Adrenal gland (tissue), 12 donors: ENCODE measurements around the gene GPS1. TPM values are rescaled to one million over a fixed set of nuclear protein-coding genes. Genes with fewer than 3 reads are reported as not detected.
A peak's percentile ranks its signal among the peaks of the same experiment; 100 is the strongest.

ENCODE experiments used
- DNase-seq, 7 donors: peaks; one replicate each; pipeline ENCODE4 v3.0.0-alpha.2; 2019 to 2020
- H3K27ac ChIP-seq, 5 donors: fragments of 200-600 bp; sonication (generic) in 4 of 5; 1 replicate in 3 of 5; 2 replicates in 2 of 5; pipeline versions ENCODE4 v1.5.1 to v1.8.0; 2016 to 2020; ENCODE audit warnings: mild to moderate bottlenecking in 1 of 5
- H3K27me3 ChIP-seq: fragments of 200-600 bp; 2 replicates; pipeline ENCODE4 v1.8.0; 2021
- H3K36me3 ChIP-seq, 2 donors: fragments of 200-600 bp; replicated peaks in 1 of 2; 1 replicate in 1 of 2; 2 replicates in 1 of 2; pipeline versions ENCODE4 v1.5.1 to v1.8.0; 2018 to 2022
- H3K4me1 ChIP-seq, 2 donors: fragments of 200-600 bp; replicated peaks in 1 of 2; 1 replicate in 1 of 2; 2 replicates in 1 of 2; pipeline versions ENCODE4 v1.5.1 to v1.8.0; 2018 to 2021
- H3K4me3 ChIP-seq, 4 donors: fragments of 200-600 bp; sonication (generic) in 3 of 4; one replicate each; pipeline ENCODE4 v1.5.1; 2016 to 2018
- H3K9me3 ChIP-seq, 3 donors: fragments of 200-600 bp; sonication (generic) in 1 of 3; replicated peaks in 1 of 3; 1 replicate in 2 of 3; 2 replicates in 1 of 3; pipeline versions ENCODE4 v1.5.1 to v1.8.0; 2016 to 2021
- POLR2A ChIP-seq, 2 donors: fragments of 450-650 bp; IDR thresholded peaks; one replicate each; pipeline ENCODE4 v1.6.1; 2017; ENCODE audit warnings: antibody characterized with exemption in 2 of 2, mild to moderate bottlenecking in 2 of 2, moderate library complexity in 1 of 2
- WGBS, 4 donors: extraction: QIAGEN DNeasy Blood & Tissue Kit in 2 of 4; methylation state at CpG; one replicate each; pipeline versions ENCODE4 v1.1.5 to v1.1.7; 2013 to 2017; 5-methylcytosine and 5-hydroxymethylcytosine counted together
- intact Hi-C, 2 donors: fragments of 100-400 bp; cut with DNase I; formaldehyde crosslinking; loops; one replicate each; pipeline versions ENCODE4 v1.14.1 to v1.15.0; 2022 to 2023
- polyA plus RNA-seq, 3 donors: library from polyadenylated mRNA; stranded (reverse); fragments of 200-250 nt in 2 of 3; fragments of 350-450 nt in 1 of 3; fragmentation: Illumina TruSeq in 1 of 3; extraction: RNeasy Lipid Tissue Mini Kit (QIAGEN cat#74804) in 1 of 3; gene quantifications; one replicate each; pipeline ENCODE4 v1.2.3, GENCODE V29; 2013 to 2014
- total RNA-seq, 9 donors: library from RNA; depleted of rRNA in 4 of 9; stranded (reverse); fragments of >200 nt in 4 of 9; fragments of 120-200 nt in 1 of 9; fragmentation: NEBNext Ultra II Directional in 1 of 9; extraction: Animal tissue kit (Norgen Biotek cat#: 25700) in 1 of 9; gene quantifications; one replicate each; pipeline versions ENCODE4 v1.1.0 to v1.2.4, GENCODE V29; 2013 to 2023
- TF ChIP-seq, protein P1 (sequence below), 6 experiments: fragments of 450-650 bp in 4 of 6; fragments of 200-600 bp in 2 of 6; sonication (generic) in 1 of 6; IDR thresholded peaks; 1 replicate in 5 of 6; 2 replicates in 1 of 6; pipeline versions ENCODE4 v1.5.1 to v1.8.0; 2016 to 2021; ENCODE audit warnings: antibody characterized with exemption in 6 of 6, mild to moderate bottlenecking in 2 of 6, moderate library complexity in 1 of 6
- donor health status: healthy with polysubstance abuse.
- donor health status: Bipolar disorder and iron deficiency.
- donor health status: DM: yes; HTN: yes; CAD: no.
- donor health status: DM: no; HTN: no; CAD: no.
- donor health status: DM: no; HTN: no; CAD: no.
- donor health status: DM: yes; HTN: yes; CAD: no.

GPS1 gene
- total and polyA plus RNA-seq, 12 donors, result 37.4 to 305 (median 113) TPM

DNA sequence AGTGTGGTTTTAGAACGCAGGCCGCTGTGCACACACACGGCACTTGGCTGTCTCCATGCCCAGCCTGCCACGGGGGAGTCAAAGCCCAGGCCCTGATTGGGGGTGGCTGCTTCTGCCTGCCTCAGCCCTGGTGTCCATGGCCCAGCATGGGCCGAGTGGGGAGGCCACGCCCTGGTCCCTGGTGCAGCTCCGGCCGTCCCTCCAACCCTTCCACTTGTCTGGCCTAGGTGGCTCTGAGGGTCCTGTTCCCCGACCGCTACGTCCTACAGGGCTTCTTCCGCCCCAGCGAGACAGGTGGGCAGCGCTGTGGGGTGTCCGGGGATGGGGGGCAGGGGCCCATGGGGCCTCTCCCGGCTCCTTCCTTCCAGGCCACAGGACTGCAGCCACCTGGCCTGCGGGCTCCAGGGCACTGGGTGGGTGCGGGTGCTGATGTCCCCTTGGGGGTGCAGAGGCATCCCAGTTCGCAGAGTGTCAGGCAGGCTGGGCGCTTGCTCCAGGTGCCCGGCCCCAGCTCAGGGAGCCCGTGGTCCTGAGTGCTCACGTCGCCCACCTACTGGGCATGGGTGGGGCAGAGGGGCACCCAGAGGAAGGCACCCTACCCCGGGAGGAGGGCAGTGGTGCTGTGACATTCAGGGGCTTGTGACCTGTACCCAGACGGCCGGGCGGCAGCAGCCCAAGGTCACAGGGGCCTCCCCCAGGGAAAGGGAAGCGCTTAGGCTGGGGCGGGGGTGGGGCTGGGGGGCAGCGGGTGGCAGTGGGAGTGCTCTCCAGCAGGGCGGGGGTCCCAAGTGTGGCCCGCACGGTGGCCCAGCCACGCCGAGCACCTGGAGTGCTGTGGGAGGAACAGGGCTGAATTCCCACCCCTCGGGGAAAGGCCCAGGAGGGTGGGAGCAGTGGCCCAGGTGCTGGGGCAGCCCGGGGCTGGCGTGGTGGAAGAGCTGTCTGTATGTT is 40.8 kb upstream of the GPS1 start:
- 89 to 92% (median 92%) methylated on average over 9 to 39 of the region's 39 CpGs for WGBS, 4 donors
- no peak for DNase-seq
- H3K27ac ChIP-seq, result no peak overlapping the region
- no peaks in the 10 kb centered on the region for H3K27me3 ChIP-seq
- no peaks in the 10 kb centered on the region for H3K4me1 ChIP-seq
- no peak for TF ChIP-seq POLR2A (IDR thresholded peaks at IDR 0.05)
- TF ChIP-seq, protein P1, sequence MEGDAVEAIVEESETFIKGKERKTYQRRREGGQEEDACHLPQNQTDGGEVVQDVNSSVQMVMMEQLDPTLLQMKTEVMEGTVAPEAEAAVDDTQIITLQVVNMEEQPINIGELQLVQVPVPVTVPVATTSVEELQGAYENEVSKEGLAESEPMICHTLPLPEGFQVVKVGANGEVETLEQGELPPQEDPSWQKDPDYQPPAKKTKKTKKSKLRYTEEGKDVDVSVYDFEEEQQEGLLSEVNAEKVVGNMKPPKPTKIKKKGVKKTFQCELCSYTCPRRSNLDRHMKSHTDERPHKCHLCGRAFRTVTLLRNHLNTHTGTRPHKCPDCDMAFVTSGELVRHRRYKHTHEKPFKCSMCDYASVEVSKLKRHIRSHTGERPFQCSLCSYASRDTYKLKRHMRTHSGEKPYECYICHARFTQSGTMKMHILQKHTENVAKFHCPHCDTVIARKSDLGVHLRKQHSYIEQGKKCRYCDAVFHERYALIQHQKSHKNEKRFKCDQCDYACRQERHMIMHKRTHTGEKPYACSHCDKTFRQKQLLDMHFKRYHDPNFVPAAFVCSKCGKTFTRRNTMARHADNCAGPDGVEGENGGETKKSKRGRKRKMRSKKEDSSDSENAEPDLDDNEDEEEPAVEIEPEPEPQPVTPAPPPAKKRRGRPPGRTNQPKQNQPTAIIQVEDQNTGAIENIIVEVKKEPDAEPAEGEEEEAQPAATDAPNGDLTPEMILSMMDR (IDR thresholded peaks at IDR 0.05), result no peak
- intact Hi-C loops, result no loop called here
- H3K36me3 ChIP-seq, result no peaks in the 10 kb centered on the region
- no peak overlapping the region for H3K4me3 ChIP-seq
- no peaks in the 10 kb centered on the region for H3K9me3 ChIP-seq

DNA sequence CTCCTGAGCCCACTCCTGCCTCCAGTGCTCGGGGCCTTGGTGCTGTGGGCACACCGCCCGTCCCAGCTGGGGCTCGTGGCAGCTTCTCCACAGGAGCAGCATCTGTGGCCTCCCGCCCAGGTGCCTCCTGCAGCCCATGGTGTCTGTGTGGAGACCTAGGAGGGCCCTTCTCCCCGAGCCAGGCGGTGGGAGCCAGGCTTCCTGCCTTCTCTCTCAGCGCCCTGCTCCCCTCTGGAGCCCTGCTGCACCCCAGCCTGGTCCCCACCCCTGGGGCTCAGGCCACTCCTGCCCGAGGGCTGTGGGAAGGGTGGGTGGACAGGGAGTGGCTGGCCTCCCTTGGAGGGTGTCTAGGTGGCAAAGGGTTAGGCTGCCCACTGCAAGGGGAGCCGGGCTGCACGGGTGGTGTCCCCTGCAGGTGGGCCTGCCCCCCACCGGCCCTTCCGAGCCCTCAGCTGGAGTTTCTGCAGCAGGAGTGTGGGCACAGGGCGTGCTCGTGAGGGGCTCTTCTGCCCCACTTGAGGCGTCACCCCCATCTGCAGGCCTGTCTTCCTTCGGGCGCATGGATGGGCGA is 40.0 kb upstream of the GPS1 start:
- Histone ChIP-seq H3K27ac (no peak overlapping the region), H3K36me3 (no peaks in the 10 kb centered on the region), H3K4me1 (no peaks in the 10 kb centered on the region), H3K9me3 (no peaks in the 10 kb centered on the region), H3K27me3 (no peaks in the 10 kb centered on the region), H3K4me3 (no peak overlapping the region)
- no peak for DNase-seq
- WGBS, 4 donors, result 90 to 96% (median 94%) methylated on average over 11 to 19 of the region's 19 CpGs
- intact Hi-C loops, result no loop called here
- no peak for TF ChIP-seq POLR2A (IDR thresholded peaks at IDR 0.05)
- TF ChIP-seq, protein P1 (IDR thresholded peaks at IDR 0.05), result no peak

DNA sequence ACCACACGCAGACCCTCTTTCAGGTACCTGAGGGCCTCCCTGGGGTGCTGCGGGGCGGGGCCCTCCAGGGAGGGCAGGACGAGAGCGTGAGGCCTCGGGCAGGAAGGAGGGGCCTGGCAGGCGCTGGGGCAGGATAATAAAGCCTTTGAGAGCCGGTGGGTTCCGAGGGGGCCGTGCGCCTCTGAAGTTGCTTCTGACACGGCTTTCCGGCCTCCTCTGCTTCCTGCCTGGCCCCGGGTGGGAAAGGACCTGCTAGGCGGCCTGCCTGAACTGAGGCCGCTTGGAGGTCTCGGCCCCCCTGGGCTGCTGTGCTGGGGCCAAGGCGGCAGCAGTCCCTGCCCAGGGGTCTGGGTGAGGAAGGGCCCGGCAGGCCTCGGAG is 39.4 kb upstream of the GPS1 start:
- WGBS, 4 donors, result 79 to 92% (median 84%) methylated on average over 6 to 20 of the region's 20 CpGs
- Histone ChIP-seq H3K4me3 (no peak overlapping the region), H3K27me3 (no peaks in the 10 kb centered on the region), H3K27ac (peak overlapping the region in 1 of 5 donors; percentile 59), H3K4me1 (no peaks in the 10 kb centered on the region), H3K36me3 (no peaks in the 10 kb centered on the region), H3K9me3 (no peaks in the 10 kb centered on the region)
- TF ChIP-seq, protein P1 (IDR thresholded peaks at IDR 0.05), result no peak
- no peak for TF ChIP-seq POLR2A (IDR thresholded peaks at IDR 0.05)
- DNase-seq, result no peak
- intact Hi-C loops, result no loop called here

DNA sequence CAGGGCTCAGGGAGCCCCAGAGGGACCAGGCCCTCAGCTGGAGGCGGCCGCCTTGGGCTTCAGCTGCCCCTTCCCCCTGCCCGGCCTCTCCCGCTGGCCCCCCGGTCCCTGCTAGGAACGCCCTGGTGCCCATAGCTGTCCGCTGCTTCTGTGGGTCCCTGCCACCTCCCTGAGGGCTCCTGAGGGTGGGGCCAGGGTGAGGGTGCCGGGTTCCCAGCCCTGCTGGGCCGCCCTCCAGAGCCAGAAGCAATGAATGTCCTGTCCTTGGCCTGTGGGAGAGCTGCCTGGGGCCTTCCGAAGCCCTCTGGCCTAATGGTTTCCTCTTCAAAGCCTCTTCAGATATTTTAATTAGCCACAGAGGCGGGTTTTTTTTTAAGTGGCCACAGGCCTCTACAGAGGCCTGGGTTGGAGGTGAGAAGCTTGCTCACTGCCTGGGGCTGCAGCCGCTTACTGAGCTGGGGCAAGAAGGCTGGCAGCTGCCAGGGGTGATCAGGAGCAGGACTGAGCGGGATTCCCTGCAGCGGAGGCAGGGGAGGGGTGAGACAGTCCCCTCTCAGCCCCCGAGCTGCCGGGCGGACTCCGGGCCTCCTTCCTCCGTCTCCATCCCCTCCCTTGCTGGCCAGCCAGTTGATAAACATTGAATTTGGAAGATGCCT is 38.9 kb upstream of the GPS1 start:
- Histone ChIP-seq H3K4me3 (no peak overlapping the region), H3K36me3 (no peaks in the 10 kb centered on the region), H3K27me3 (no peaks in the 10 kb centered on the region), H3K27ac (peak overlapping the region in 1 of 5 donors; percentile 59), H3K4me1 (no peaks in the 10 kb centered on the region), H3K9me3 (no peaks in the 10 kb centered on the region)
- intact Hi-C loops, result no loop called here
- DNase-seq, result peak in 1 of 7 donors; percentile 43
- 73 to 89% (median 84%) methylated on average over 3 to 19 of the region's 19 CpGs for WGBS, 4 donors
- TF ChIP-seq POLR2A (IDR thresholded peaks at IDR 0.05), result no peak
- TF ChIP-seq, protein P1 (IDR thresholded peaks at IDR 0.05), result no peak
